ENCODE measurements around the gene GCK. TPM values are rescaled to one million over a fixed set of nuclear protein-coding genes. Genes with fewer than 3 reads are reported as not detected.

The GCK gene
- total and polyA plus RNA-seq, 2 donors (not counting 3 experiments of a cell fraction or from before 2014, with no cell fraction given) = 0.17 to 0.51 TPM

DNA sequence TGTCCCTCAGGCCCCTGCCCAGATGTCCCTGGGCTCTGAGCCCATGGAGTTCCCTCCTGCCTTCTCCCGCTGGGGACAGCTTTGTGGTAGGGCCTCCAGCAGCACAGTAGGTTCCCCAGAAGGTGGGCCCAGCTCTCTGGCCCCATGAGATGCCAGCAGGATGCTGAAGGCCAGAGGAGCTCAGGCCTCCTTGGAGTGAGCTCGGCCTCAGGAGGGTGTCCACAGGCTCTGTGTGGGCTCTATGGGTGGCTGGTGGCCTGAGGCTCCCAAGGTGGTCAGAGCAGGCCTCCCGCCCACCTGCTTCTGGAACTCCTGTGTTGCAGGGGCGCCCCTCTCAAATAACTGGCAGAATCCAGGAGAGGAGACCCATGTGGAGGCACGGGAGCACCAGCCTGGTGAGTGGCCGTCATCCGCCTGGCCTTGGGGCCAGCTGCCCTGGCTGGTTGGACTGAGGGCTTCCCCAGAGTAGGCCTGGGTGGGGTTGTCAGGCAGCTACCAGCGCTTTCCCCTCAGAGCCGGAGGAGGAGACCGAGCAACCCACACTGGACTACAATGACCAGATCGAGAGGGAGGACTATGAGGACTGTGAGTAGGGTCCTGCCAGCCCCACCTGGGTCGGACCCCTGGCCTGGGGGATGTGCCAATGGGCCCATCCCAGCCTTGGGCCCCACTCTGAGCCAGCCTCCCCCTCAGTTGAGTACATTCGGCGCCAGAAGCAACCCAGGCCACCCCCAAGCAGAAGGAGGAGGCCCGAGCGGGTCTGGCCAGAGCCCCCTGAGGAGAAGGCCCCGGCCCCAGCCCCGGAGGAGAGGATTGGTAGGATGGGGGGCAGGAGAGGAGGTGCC lies 81.9 kb downstream of the GCK start:
- Histone ChIP-seq H3K79me2 (ENCODE audit: control insufficient read depth, insufficient read depth, low read length) (peaks cover 5% of the 10 kb centered on the region), H3K27me3 (ENCODE audit: control insufficient read depth in 2 of 2, insufficient read depth in 2 of 2, low read length in 2 of 2) (no peaks in the 10 kb centered on the region), H3K4me1 (ENCODE audit: control insufficient read depth, extremely low read depth, insufficient read depth, low read length) (peaks cover 3% of the 10 kb centered on the region), H3K4me2 (ENCODE audit: insufficient read depth, low read length) (no peak overlapping the region), H3K9me1 (replicated peaks; ENCODE audit: control insufficient read depth, extremely low read depth, insufficient read depth, low read length) (no peaks in the 10 kb centered on the region), H3K4me3 (replicated peaks in 1 of 3; ENCODE audit: insufficient read depth in 1 of 3, low read depth in 1 of 3, low read length in 3 of 3) (no peak overlapping the region), H4K20me1 (replicated peaks; ENCODE audit: control insufficient read depth, extremely low read depth, insufficient read depth, low read length) (no peaks in the 10 kb centered on the region), H3K27ac (ENCODE audit: insufficient read depth, low read depth, low read length) (no peak overlapping the region), H2AFZ (ENCODE audit: low read depth, low read length) (no peak overlapping the region), H3K9me3 (replicated peaks; ENCODE audit: control insufficient read depth, insufficient read depth, low read length) (no peaks in the 10 kb centered on the region), H3K36me3 (ENCODE audit: control insufficient read depth in 2 of 2, extremely low read depth in 1 of 2, insufficient read depth in 2 of 2, low read length in 2 of 2) (no peaks in the 10 kb centered on the region), H3K9ac (replicated peaks; ENCODE audit: extremely low read depth, insufficient read depth, low read length) (no peak overlapping the region)
- CTCF ChIA-PET = no interaction called here
- no peak for TF ChIP-seq FOS (IDR thresholded peaks at IDR 0.05; ENCODE audit: borderline replicate concordance, insufficient read depth, low read length)
- dilution Hi-C loops (cut with MboI; ENCODE audit: extremely low pct_ligation_motif_present, low sequenced_read_pairs) (no loop called here), intact Hi-C loops (cut with micrococcal nuclease) (no loop called here)
- BruUV-seq (replicated peaks) = no TSS peak
- no peak for DNase-seq (ENCODE audit: low read depth, low spot score)
- FAIRE-seq = no peak
- POLR2A ChIA-PET = no interaction called here

DNA sequence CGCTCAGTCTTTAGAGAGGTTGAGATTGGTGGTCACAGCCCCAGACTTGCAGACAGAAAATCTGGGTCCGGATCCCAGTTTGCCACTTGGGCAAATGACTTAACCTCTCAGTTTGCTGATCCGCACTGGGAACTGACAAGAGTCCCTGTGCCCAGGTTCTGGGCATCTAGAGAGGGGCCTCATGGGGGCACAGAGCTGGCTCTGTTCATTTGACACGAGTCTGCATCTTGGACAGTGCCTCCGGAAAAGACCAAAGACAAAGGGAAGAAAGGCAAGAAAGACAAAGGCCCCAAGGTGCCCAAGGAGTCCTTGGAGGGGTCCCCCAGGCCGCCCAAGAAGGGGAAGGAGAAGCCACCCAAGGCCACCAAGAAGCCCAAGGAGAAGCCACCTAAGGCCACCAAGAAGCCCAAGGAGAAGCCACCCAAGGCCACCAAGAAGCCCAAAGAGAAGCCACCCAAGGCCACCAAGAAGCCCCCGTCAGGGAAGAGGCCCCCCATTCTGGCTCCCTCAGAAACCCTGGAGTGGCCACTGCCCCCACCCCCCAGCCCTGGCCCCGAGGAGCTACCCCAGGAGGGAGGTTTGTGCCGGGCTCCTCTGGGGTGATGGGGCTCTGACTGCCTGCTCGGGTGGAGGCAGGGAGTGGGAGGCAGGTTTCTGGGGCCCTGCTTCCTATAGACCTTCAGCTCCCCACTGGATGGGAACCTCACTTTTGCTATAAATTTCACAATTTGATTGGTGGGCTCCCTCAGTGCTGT lies 82.8 kb downstream of the GCK start:
- intact Hi-C loops (cut with micrococcal nuclease) (no loop called here), dilution Hi-C loops (cut with MboI; ENCODE audit: extremely low pct_ligation_motif_present, low sequenced_read_pairs) (no loop called here)
- Histone ChIP-seq H3K79me2 (ENCODE audit: control insufficient read depth, insufficient read depth, low read length) (peaks cover 5% of the 10 kb centered on the region), H3K36me3 (ENCODE audit: control insufficient read depth in 2 of 2, extremely low read depth in 1 of 2, insufficient read depth in 2 of 2, low read length in 2 of 2) (no peaks in the 10 kb centered on the region), H3K9ac (replicated peaks; ENCODE audit: extremely low read depth, insufficient read depth, low read length) (no peak overlapping the region), H3K27ac (ENCODE audit: insufficient read depth, low read depth, low read length) (no peak overlapping the region), H4K20me1 (replicated peaks; ENCODE audit: control insufficient read depth, extremely low read depth, insufficient read depth, low read length) (no peaks in the 10 kb centered on the region), H2AFZ (ENCODE audit: low read depth, low read length) (no peak overlapping the region), H3K4me1 (ENCODE audit: control insufficient read depth, extremely low read depth, insufficient read depth, low read length) (peaks cover 3% of the 10 kb centered on the region), H3K27me3 (ENCODE audit: control insufficient read depth in 2 of 2, insufficient read depth in 2 of 2, low read length in 2 of 2) (no peaks in the 10 kb centered on the region), H3K9me1 (replicated peaks; ENCODE audit: control insufficient read depth, extremely low read depth, insufficient read depth, low read length) (no peaks in the 10 kb centered on the region), H3K9me3 (replicated peaks; ENCODE audit: control insufficient read depth, insufficient read depth, low read length) (no peaks in the 10 kb centered on the region), H3K4me3 (replicated peaks in 1 of 3; ENCODE audit: insufficient read depth in 1 of 3, low read depth in 1 of 3, low read length in 3 of 3) (no peak overlapping the region), H3K4me2 (ENCODE audit: insufficient read depth, low read length) (no peak overlapping the region)
- TF ChIP-seq GATA2 (IDR thresholded peaks at IDR 0.05; ENCODE audit: insufficient read depth, insufficient read length, low read depth, low read length) (no peak), POLR2AphosphoS5 (IDR thresholded peaks at IDR 0.05; ENCODE audit: insufficient read depth, low read depth, low read length) (no peak)
- ChIA-PET CTCF (interaction anchor here (2.1 to 2.8 kb wide), 3 partner anchors 16 to 34 kb away, joined by 6 to 17 read pairs (median 7); partner anchors contain the start of gene POLD2), POLR2A (no interaction called here)
- DNase-seq (ENCODE audit: low read depth, low spot score) (no peak), FAIRE-seq (no peak)
- no TSS peak for BruUV-seq (replicated peaks)
